Activated CD4-positive, CD25-positive, alpha-beta regulatory T cell treated with anti-CD3 and anti-CD28 coated beads, Interleukin-2, amount 50 U/mL, for 16 hours (primary cell): ENCODE data around the gene IFT52.
"Not testable (repeated sequence)": the region's sequence is repeated elsewhere in the genome, so short reads cannot be mapped to it uniquely, and the experiment has no call there.

ENCODE experiments used
- DNase-seq: peaks from one replicate; pipeline ENCODE4 v3.0.0-alpha.2; 2020; ENCODE audit warnings: low read depth, low spot score

IFT52 gene

GRCh38 chr20:43650997-43651525 lies 60.3 kb downstream of the IFT52 start:
- no peak for DNase-seq

- not testable (repeated sequence) for DNase-seq
These were observed 61.0 kb downstream of the IFT52 start for GRCh38 chr20:43651650-43652184.

- DNase-seq, result no peak
These were observed 63.2 kb downstream of the IFT52 start for GRCh38 chr20:43653966-43654365.

- DNase-seq, result not testable (repeated sequence)
These were observed 64.4 kb downstream of the IFT52 start for GRCh38 chr20:43655176-43655575.

GRCh38 chr20:43655937-43656336 lies 65.2 kb downstream of the IFT52 start:
- no peak for DNase-seq

GRCh38 chr20:43658069-43658722 lies 67.5 kb downstream of the IFT52 start:
- DNase-seq, result no peak

- no peak for DNase-seq
These were observed 68.1 kb downstream of the IFT52 start for GRCh38 chr20:43658723-43659419.

GRCh38 chr20:43662943-43663655 lies 72.4 kb downstream of the IFT52 start:
- DNase-seq, result no peak

GRCh38 chr20:43665466-43666176 lies 74.9 kb downstream of the IFT52 start:
- DNase-seq, result no peak

GRCh38 chr20:43666376-43667328 lies 75.9 kb downstream of the IFT52 start, which contains the start of gene MYBL2:
Gene MYBL2, plus strand, starts transcription at chr20:43667114. Its CDS starts 170 bp downstream, at chr20:43667284.
- peak; percentile 40 for DNase-seq

- no peak for DNase-seq
These were observed 76.8 kb downstream of the IFT52 start for GRCh38 chr20:43667341-43668132.

- DNase-seq, result no peak
These were observed 78.6 kb downstream of the IFT52 start for GRCh38 chr20:43669332-43669731.

- DNase-seq, result no peak
These were observed 79.7 kb downstream of the IFT52 start for GRCh38 chr20:43670423-43670822.

- no peak for DNase-seq
These were observed 85.6 kb downstream of the IFT52 start for GRCh38 chr20:43676368-43676767.

- no peak for DNase-seq
These were observed 90.2 kb downstream of the IFT52 start for GRCh38 chr20:43680981-43681380.

- DNase-seq, result no peak
These were observed 90.8 kb downstream of the IFT52 start for GRCh38 chr20:43681468-43681942.

GRCh38 chr20:43681991-43682410 lies 91.3 kb downstream of the IFT52 start:
- DNase-seq, result no peak

GRCh38 chr20:43682446-43682845 lies 91.7 kb downstream of the IFT52 start:
- DNase-seq, result no peak

- no peak for DNase-seq
These were observed 96.1 kb downstream of the IFT52 start for GRCh38 chr20:43686820-43687219.
